NCI-H1048 (cell line): Measurements from ENCODE around the gene ZBTB20.
"Not testable (repeated sequence)": the region's sequence is repeated elsewhere in the genome, so short reads cannot be mapped to it uniquely, and the experiment has no call there.

Experiments
- DNase-seq: peaks from one replicate; lab custom pipeline; 2025; lab: John Stamatoyannopoulos, UW

The ZBTB20 gene

DNA sequence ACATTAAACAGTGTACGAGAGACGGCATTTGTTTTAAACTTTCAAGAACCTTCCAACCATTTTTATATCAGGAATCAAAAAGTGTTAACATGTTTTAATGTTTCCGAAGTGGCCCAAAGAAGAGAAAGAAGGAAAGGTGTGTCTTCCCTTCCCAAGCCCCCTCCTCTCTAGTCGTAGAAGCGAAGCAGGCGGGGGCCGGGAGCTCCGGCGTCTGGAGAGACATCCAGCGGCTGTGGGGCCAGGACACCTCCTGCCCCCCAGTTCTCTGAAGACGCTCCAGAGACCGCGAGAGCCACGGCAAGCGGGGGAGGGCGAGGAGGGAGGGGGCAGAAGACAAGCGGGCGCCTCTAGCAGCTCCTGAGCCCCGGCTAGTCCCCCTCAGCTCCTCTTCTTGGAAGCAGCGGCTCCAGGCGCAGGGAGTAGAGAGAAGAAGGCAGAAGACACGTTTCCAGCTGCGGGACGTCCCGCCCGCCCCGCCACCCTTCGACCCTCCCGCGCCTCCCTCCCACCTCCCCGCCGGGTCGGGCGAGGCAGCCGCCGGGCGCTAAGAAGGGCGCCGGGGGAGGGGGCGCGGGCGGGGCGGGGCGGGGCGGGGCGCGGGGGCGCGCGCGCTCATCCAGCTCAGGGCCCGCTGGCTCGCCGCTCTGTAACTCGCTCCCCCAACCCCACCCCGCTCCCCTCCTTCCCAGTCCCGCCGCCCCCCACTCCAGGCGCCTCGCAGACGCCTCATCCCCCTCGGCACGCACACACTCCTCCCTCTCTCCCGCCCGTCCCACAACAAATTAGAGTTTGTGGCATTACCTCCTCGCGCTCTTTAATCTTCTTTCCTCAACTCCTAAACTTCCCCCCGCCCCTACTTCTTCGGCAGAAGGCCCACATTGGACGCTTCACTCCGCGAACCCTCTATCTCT is at the start of gene ZBTB20:
Gene ZBTB20, minus strand, starts transcription at position 871 of the 911 bp plus-strand sequence.
- no peak for DNase-seq

GRCh38 chr3:115194476-115194875 is 47.4 kb upstream of the ZBTB20 start:
- DNase-seq = no peak

GRCh38 chr3:115190747-115191146 is 43.7 kb upstream of the ZBTB20 start:
- no peak for DNase-seq

DNA sequence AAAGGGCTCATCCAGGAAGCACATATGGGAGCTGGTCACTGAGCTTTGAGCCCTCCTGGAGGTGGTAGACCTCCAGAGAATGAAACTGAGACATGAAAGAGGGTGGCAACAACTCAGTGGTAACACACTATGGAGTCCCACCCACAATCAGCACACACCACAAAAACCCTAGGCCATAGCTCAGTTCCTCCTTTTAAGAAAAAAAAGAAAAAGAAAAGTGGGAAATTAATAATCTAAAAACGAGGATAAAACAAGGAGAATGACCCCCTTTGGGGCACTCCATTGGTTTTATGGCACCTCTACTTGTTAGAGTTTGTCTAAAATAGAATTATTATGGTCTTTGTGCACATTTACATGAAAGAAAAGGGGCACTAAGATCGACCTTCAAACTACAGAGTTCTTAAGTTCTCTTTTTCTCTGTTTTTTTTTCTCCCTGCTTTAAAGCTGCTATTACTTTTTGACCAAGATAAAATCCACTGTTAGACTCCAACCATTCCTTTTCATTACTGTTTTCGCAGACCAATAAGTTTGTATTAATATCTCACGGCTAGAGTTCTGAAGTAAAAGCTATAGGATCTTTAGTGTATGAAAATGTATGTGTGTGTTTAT is 40.2 kb upstream of the ZBTB20 start:
- no peak for DNase-seq

DNA sequence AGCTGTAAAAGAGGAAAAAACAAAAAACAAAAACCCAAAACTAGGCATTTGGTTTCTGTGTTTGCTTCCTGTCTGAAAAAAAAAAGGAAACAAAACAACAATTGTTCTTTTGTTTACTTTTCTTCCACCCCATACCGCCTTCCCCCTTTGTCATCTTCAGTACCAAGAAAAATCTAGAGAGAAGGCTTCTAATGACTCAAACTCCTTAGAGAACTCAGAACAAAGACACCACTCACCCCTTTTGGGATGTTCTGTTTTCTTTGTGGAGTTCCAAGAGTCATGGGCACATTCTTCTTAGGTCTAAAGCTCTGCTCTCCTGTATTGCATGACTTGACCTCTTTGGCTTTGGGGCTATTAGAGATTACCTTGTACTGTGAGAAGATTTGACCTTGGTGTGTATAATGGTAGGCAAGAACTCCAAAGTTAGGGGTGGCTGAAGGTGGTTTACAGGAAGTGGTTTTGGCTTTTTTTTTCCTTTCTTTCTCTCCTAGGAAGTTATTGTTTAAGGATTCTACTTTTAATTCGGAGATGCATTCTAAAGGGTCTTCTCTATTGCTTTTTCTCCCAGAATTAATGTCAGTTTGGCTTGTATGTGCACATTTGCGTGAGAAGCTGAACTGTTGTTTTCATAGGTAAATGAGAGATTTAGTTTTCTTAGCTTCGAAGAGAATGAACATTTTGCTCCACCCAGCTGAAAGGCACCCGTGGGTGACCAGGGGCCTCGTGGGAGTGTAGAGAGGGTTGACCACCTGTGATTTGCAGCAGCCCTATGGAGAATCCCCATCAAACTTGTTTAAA is 39.5 kb upstream of the ZBTB20 start:
- no peak for DNase-seq

GRCh38 chr3:115184859-115185572 is 37.9 kb upstream of the ZBTB20 start:
- not testable (repeated sequence) for DNase-seq

DNA sequence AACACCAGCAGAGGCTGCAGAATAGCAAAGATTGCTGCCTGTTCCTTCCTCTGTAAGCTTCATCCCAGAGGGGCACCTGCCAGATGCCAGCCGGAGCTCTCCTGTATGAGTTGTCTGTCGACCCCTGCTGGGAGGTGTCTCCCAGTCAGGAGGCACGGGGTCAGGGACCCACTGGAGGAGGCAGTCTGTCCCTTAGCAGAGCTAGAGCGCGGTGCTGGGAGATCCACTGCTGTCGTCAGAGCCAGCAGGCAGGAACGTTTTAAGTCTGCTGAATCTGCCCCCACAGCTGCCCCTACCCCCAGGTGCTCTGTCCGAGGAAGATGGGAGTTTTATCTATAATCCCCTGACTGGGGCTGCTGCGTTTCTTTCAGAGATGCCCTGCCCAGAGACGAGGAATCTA is 31.8 kb upstream of the ZBTB20 start:
- not testable (repeated sequence) for DNase-seq

DNA sequence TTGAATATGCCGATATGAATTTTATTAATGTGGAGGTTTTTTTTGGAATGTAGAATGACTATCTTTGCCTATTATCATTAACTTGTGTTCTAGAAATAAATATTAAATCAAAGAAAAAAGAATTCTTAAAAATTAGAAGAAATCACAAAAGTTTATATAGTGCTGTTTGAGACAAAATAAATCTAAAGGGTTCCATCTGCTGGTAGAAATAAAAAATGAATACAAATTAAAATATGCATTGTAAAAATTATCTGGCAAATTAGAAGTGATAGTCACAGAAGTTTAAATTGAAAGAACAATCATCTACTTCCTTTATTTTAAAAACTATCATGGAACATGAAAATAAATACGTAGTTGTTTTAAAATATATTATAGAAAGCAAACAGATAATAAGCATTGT is 22.7 kb upstream of the ZBTB20 start:
- DNase-seq = no peak

- DNase-seq = no peak
Measured at GRCh38 chr3:115165701-115166100, 18.6 kb upstream of the ZBTB20 start.

GRCh38 chr3:115165266-115165665 is 18.2 kb upstream of the ZBTB20 start:
- DNase-seq = no peak

- DNase-seq = no peak
Measured at GRCh38 chr3:115164374-115165221, 17.5 kb upstream of the ZBTB20 start.

- no peak for DNase-seq
Measured at GRCh38 chr3:115162759-115163158, 15.7 kb upstream of the ZBTB20 start.

- DNase-seq = no peak
Measured at GRCh38 chr3:115161866-115162265, 14.8 kb upstream of the ZBTB20 start.

DNA sequence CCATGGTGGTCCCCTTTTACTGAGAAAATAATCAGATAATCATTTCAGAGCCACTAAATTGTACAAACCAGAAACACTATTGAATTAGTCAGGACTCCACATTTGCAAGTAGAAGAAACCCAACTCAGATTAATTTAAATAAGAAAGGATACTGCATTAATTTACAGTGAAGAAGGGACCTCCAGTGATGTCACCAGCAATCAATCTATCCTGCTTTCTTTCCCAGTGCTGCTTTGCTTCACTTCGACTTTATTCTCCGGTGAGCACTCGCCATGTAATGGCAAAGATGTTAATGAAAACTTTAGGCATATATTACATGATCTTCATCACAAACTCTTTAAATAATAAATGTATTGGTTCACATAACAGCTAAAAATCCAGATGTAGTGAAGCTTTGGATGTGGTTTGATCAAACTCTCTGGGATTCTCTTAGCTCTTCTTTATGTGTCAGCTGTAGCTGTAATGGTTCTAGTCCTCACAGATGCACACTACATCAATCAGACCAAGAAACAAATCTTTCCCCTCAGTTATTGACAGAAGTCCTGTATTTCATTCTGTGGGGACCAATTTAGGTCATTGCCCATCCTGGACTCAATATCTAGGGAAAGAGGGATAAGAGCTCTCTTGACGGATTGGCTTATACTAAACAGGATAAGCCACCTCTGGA is 14.2 kb upstream of the ZBTB20 start:
- no peak for DNase-seq

DNA sequence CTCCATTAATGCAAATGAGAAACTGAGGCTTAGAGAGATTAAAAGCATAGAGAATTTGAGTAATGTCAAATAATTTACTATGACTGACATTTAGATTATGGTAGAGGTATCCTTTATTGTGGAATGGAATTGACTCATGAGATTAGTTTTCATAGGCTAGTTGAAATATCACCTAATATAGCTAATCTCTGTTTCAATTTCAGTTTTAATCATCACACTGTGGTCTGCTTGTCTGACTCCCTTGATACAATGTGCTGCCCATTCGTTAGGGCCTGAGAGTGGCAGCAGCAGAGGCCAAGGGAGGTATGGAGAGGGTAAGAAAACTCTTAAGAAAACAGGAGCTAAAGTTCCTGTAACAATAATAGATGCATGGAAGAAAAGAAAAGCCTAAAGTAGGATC is 13.2 kb upstream of the ZBTB20 start:
- DNase-seq = no peak

DNA sequence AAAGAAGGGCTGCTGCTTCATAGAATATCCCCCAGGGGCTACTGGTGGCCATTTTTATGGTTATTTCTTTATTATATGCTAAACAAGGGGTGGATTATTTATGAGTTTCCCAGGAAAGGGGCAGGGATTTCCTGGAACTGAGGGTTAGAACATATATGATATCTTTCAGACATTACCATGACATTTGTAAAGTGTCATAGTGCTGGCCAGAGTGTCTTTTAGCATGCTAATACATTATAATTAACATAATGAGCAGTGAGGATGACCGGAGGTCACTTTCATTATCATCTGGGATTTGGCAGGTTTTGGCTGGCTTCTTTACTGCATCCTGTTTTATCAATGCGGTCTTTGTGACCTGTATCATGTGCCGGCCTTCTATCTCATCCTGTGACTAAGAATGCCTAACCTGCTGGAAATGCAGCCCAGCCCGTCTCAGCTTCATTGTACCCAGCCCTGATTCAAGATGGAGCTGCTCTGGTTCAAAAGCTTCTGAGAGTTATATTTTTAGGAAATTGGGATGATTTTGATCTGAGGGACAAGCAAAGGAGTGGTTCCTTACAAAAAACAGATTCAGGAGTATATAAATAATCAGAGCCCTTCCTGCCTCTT is 9.1 kb upstream of the ZBTB20 start:
- DNase-seq = peak; percentile 11

GRCh38 chr3:115154611-115155010 is 7.5 kb upstream of the ZBTB20 start:
- DNase-seq = no peak

- DNase-seq = no peak
Measured at GRCh38 chr3:115151921-115152320, 4.8 kb upstream of the ZBTB20 start.

DNA sequence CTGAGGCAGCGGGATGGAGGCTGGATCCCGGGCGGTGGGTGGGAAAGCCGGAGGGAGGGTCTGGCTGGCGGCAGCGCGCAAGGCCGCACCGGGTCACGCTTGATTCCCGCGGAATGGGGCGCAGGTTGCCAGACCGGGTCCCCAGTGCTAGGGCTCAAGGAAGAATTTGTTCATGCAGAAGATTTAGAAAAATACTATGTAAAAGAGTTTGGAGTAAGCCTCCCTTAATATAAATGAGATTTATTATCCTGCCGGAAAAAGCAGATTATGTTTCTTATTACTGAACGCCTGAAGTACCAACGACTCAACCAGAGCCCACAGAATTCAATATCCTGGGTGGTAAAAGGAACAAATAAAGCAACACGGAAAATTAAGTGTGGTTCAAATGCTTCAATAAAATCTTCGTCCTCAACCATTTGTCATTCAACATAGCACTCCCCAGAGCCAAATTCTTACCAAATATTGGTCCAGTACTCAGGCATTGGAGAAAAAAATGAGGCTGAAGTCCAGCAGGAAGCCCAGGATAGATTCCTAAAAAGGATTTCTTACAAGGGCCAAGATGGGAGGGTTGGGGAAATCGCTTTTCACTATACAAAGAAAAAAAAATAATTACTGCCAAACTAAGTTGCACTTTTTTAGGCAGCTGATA is 1.2 kb upstream of the ZBTB20 start:
- no peak for DNase-seq
